ENCODE data around the gene CCDC169.

DNA sequence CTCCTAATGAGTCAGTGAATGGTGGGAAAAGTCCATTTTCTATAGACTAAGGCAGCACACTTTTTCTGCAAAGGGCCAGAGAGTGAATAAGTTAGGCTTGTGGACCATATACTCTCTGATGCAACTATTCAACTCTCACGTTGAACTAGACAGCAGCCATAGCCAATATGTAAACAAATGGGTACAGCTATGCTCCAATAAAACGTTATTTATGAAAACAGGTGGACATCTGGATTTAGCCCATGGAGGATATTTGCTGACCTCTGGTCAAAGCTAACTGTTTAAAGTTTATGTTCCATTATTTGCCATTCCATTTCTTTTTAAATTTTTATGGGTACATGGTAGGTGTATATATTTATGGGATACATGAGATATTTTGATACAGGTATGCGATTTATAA is 4.7 kb upstream of the CCDC169 start:
- TF ChIP-seq, protein P1, sequence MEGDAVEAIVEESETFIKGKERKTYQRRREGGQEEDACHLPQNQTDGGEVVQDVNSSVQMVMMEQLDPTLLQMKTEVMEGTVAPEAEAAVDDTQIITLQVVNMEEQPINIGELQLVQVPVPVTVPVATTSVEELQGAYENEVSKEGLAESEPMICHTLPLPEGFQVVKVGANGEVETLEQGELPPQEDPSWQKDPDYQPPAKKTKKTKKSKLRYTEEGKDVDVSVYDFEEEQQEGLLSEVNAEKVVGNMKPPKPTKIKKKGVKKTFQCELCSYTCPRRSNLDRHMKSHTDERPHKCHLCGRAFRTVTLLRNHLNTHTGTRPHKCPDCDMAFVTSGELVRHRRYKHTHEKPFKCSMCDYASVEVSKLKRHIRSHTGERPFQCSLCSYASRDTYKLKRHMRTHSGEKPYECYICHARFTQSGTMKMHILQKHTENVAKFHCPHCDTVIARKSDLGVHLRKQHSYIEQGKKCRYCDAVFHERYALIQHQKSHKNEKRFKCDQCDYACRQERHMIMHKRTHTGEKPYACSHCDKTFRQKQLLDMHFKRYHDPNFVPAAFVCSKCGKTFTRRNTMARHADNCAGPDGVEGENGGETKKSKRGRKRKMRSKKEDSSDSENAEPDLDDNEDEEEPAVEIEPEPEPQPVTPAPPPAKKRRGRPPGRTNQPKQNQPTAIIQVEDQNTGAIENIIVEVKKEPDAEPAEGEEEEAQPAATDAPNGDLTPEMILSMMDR (IDR thresholded peaks at IDR 0.05; ENCODE audit: extremely low read depth in 1 of 2, insufficient read depth in 1 of 2, low read depth in 1 of 2, low read length in 2 of 2): no peak
- no peak for TF ChIP-seq POLR2AphosphoS5 (IDR thresholded peaks at IDR 0.05; ENCODE audit: insufficient read depth, low read depth, low read length)
- TF ChIP-seq JUN (IDR thresholded peaks at IDR 0.05; ENCODE audit: borderline replicate concordance, insufficient read depth, insufficient read length, low read depth): no peak
